ENCODE measurements around the gene ZNF672.
"Not testable (repeated sequence)": the region's sequence is repeated elsewhere in the genome, so short reads cannot be mapped to it uniquely, and the experiment has no call there.

DNA sequence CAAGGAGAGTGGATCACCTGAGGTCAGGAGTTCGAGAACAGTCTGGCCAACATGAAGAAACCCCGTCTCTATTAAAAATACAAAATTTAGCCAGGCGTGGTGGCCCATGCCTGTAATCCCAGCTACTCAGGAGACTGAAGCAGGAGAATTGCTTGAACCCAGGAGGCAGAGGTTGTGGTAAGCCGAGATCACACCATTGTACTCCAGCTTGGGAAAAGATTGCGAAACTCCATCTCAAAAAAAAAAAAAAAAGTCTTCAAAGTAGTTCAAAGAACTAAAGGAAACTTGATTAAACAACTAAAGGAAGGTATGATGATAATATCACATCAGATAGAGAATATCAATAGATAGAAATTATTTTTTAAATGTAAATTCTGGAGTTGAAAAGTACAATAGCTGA lies 43.4 kb upstream of the ZNF672 start:
- not testable (repeated sequence) for TF ChIP-seq POLR2A (IDR thresholded peaks at IDR 0.05; ENCODE audit: low read depth, low read length); TAF1 (IDR thresholded peaks at IDR 0.05; ENCODE audit: borderline replicate concordance, low read depth, low read length)

All from GM12892 (cell line).